Measurements from ENCODE around the gene CCDC141. TPM values are rescaled to one million over a fixed set of nuclear protein-coding genes. Genes with fewer than 3 reads are reported as not detected.

The CCDC141 gene
- total RNA-seq, 1 experiment from 2014 or later, result 0.30 TPM

DNA sequence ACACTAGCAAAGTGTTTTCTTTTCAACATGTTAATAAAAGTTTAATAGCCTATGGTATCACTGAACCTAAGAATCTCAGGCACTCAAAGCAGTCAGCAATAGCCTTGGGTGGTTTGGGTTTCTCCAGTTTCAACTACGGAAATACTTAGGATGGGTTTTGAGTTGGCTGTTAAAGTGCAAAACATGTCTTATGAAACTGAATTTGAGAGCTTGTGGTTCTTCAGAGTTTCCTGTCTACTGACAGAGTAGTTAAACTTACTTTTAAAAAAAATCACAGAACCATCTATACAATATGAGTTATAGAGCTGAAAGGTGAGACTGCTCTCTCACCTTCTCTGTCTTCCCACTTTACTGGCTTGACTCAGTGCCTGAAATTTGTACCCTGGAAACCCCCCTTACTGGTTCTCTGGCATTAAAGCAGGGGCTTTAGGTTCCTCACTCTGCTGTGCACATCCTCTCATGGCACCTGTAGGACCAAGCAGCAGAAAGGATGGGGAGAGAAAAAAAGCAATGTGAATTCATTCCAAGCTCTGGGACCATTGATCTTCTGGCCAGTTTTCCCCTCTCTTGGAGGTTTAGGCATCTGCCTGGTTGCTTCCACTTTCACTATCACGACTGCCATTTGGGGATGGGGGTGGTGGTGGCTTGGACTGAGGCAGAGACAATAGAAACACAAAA is 18.1 kb downstream of the CCDC141 start:
- TF ChIP-seq, protein P1, sequence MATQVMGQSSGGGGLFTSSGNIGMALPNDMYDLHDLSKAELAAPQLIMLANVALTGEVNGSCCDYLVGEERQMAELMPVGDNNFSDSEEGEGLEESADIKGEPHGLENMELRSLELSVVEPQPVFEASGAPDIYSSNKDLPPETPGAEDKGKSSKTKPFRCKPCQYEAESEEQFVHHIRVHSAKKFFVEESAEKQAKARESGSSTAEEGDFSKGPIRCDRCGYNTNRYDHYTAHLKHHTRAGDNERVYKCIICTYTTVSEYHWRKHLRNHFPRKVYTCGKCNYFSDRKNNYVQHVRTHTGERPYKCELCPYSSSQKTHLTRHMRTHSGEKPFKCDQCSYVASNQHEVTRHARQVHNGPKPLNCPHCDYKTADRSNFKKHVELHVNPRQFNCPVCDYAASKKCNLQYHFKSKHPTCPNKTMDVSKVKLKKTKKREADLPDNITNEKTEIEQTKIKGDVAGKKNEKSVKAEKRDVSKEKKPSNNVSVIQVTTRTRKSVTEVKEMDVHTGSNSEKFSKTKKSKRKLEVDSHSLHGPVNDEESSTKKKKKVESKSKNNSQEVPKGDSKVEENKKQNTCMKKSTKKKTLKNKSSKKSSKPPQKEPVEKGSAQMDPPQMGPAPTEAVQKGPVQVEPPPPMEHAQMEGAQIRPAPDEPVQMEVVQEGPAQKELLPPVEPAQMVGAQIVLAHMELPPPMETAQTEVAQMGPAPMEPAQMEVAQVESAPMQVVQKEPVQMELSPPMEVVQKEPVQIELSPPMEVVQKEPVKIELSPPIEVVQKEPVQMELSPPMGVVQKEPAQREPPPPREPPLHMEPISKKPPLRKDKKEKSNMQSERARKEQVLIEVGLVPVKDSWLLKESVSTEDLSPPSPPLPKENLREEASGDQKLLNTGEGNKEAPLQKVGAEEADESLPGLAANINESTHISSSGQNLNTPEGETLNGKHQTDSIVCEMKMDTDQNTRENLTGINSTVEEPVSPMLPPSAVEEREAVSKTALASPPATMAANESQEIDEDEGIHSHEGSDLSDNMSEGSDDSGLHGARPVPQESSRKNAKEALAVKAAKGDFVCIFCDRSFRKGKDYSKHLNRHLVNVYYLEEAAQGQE (IDR thresholded peaks at IDR 0.05; ENCODE audit: low read depth), result no peak
- TF ChIP-seq EZH2 (IDR thresholded peaks at IDR 0.05) (no peak), SP1 (IDR thresholded peaks at IDR 0.05; ENCODE audit: low read depth) (no peak)
- POLR2A ChIA-PET, result no interaction called here
- no peak for ATAC-seq
- Histone ChIP-seq H3K79me2 (ENCODE audit: insufficient read depth, low read length) (no peaks in the 10 kb centered on the region), H3K27me3 (ENCODE audit: insufficient read depth, low read length) (no peaks in the 10 kb centered on the region), H3K27ac (ENCODE audit: low read depth, low read length) (no peak overlapping the region), H3K4me1 (ENCODE audit: control insufficient read depth in 1 of 2, insufficient read depth in 2 of 2, low read length in 2 of 2) (no peaks in the 10 kb centered on the region), H3K9me2 (ENCODE audit: insufficient read depth) (no peaks in the 10 kb centered on the region), H4K20me1 (ENCODE audit: insufficient read depth) (no peaks in the 10 kb centered on the region), H3K36me3 (ENCODE audit: control insufficient read depth in 1 of 2, insufficient read depth in 2 of 2, low read length in 2 of 2) (no peaks in the 10 kb centered on the region), H2AFZ (ENCODE audit: low read depth, low read length, poor library complexity, severe bottlenecking) (no peak overlapping the region), H3K9me3 (ENCODE audit: control insufficient read depth in 1 of 2, insufficient read depth in 1 of 2, low read depth in 1 of 2, low read length in 2 of 2) (no peaks in the 10 kb centered on the region), H3K4me2 (ENCODE audit: low read length) (no peak overlapping the region), H3K4me3 (replicated peaks in 1 of 2; ENCODE audit: low read depth in 1 of 2, low read length in 2 of 2) (no peak overlapping the region), H3K9ac (ENCODE audit: low read length) (no peak overlapping the region)
- RAD21 ChIA-PET (ENCODE audit: low non-redundant PET in 1 of 2, low total read pairs in 2 of 2, uncharacterized antibody in 2 of 2, unreplicated experiment in 2 of 2), result no interaction called here
- BruUV-seq (replicated peaks), result no TSS peak
- intact Hi-C loops (cut with micrococcal nuclease), result no loop called here
- CTCF ChIA-PET, result no interaction called here
- no peak for DNase-seq (ENCODE audit: low read depth, low spot score)

DNA sequence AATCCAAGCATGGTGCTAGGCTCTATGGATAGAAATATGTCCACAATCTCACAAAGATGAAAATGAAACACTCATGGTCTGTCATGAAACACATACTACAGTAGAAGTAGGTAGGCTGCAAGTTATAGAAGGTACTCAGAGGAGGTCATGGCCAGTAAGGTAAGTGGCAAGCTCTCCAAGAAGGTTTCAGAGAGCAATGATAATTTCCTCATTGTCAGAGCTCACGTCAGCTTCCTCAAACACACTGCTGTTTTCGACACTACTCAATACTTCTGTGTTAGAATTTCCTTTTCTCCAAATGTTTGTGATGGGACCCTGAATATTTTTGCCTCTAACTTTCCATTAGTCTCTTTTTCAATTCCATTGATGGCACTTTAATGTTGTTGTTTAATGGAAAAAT is 25.5 kb downstream of the CCDC141 start:
- H3K79me2 ChIP-seq (ENCODE audit: insufficient read depth, low read length), result no peaks in the 10 kb centered on the region
- H3K9ac ChIP-seq (ENCODE audit: low read length), result no peak overlapping the region
- ATAC-seq, result no peak
- no peaks in the 10 kb centered on the region for H3K27me3 ChIP-seq (ENCODE audit: insufficient read depth, low read length)
- H4K20me1 ChIP-seq (ENCODE audit: insufficient read depth), result no peaks in the 10 kb centered on the region
- no peaks in the 10 kb centered on the region for H3K4me1 ChIP-seq (ENCODE audit: control insufficient read depth in 1 of 2, insufficient read depth in 2 of 2, low read length in 2 of 2)
- POLR2A ChIA-PET, result no interaction called here
- no peaks in the 10 kb centered on the region for H3K9me2 ChIP-seq (ENCODE audit: insufficient read depth)
- RAD21 ChIA-PET (ENCODE audit: low non-redundant PET in 1 of 2, low total read pairs in 2 of 2, uncharacterized antibody in 2 of 2, unreplicated experiment in 2 of 2), result no interaction called here
- H3K4me3 ChIP-seq (replicated peaks in 1 of 2; ENCODE audit: low read depth in 1 of 2, low read length in 2 of 2), result no peak overlapping the region
- no TSS peak for BruUV-seq (replicated peaks)
- DNase-seq (ENCODE audit: low read depth, low spot score), result no peak
- H3K36me3 ChIP-seq (ENCODE audit: control insufficient read depth in 1 of 2, insufficient read depth in 2 of 2, low read length in 2 of 2), result no peaks in the 10 kb centered on the region
- CTCF ChIA-PET, result no interaction called here
- no peak overlapping the region for H3K4me2 ChIP-seq (ENCODE audit: low read length)
- no peaks in the 10 kb centered on the region for H3K9me3 ChIP-seq (ENCODE audit: control insufficient read depth in 1 of 2, insufficient read depth in 1 of 2, low read depth in 1 of 2, low read length in 2 of 2)
- intact Hi-C loops (cut with micrococcal nuclease), result no loop called here
- no peak overlapping the region for H3K27ac ChIP-seq (ENCODE audit: low read depth, low read length)
- H2AFZ ChIP-seq (ENCODE audit: low read depth, low read length, poor library complexity, severe bottlenecking), result no peak overlapping the region
- no peak for TF ChIP-seq SRF (IDR thresholded peaks at IDR 0.05; ENCODE audit: low read depth)
- TF ChIP-seq SP1 (IDR thresholded peaks at IDR 0.05; ENCODE audit: low read depth), result no peak
- no peak for TF ChIP-seq JUND (IDR thresholded peaks at IDR 0.05)
- TF ChIP-seq, protein P2, sequence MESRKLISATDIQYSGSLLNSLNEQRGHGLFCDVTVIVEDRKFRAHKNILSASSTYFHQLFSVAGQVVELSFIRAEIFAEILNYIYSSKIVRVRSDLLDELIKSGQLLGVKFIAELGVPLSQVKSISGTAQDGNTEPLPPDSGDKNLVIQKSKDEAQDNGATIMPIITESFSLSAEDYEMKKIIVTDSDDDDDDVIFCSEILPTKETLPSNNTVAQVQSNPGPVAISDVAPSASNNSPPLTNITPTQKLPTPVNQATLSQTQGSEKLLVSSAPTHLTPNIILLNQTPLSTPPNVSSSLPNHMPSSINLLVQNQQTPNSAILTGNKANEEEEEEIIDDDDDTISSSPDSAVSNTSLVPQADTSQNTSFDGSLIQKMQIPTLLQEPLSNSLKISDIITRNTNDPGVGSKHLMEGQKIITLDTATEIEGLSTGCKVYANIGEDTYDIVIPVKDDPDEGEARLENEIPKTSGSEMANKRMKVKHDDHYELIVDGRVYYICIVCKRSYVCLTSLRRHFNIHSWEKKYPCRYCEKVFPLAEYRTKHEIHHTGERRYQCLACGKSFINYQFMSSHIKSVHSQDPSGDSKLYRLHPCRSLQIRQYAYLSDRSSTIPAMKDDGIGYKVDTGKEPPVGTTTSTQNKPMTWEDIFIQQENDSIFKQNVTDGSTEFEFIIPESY (IDR thresholded peaks at IDR 0.05; ENCODE audit: extremely low read depth, insufficient replicate concordance, low read length), result no peak
- TF ChIP-seq SIN3A (IDR thresholded peaks at IDR 0.05; ENCODE audit: low read depth), result no peak
- TF ChIP-seq POLR2A (IDR thresholded peaks at IDR 0.05; ENCODE audit: borderline replicate concordance, extremely low read depth, insufficient read depth, insufficient read length), result no peak
- no peak for TF ChIP-seq CEBPB (IDR thresholded peaks at IDR 0.05; ENCODE audit: low read depth)
- no peak for TF ChIP-seq YY1 (IDR thresholded peaks at IDR 0.05; ENCODE audit: extremely low read depth, insufficient replicate concordance, low read depth, low read length)
- TF ChIP-seq TCF7L2 (IDR thresholded peaks at IDR 0.05; ENCODE audit: borderline replicate concordance, extremely low read depth, insufficient read depth, insufficient read length), result no peak
- TF ChIP-seq ZFX (IDR thresholded peaks at IDR 0.05), result no peak
- no peak for TF ChIP-seq FOSL1 (IDR thresholded peaks at IDR 0.05; ENCODE audit: low read depth)

All from HCT116 (cell line).